ENCODE results near the gene KIAA1191.

GRCh38 chr5:176394881-176395675 is 33.5 kb upstream of the KIAA1191 start:
- TF ChIP-seq POLR2A (IDR thresholded peaks at IDR 0.05) = no peak
- TF ChIP-seq CTCF (IDR thresholded peaks at IDR 0.05) = no peak
- TF ChIP-seq POLR2AphosphoS5 (IDR thresholded peaks at IDR 0.05) = no peak

All from breast epithelium (tissue), 3 donors.